Duodenal mucosa (tissue), 2 donors: ENCODE results near the gene TBC1D2B.

Experiments
- H3K27ac ChIP-seq: one replicate; pipeline ENCODE4 v1.7.0; 2013; ENCODE audit warnings: low read depth, low read length
- H3K27me3 ChIP-seq, 2 donors: one replicate each; pipeline ENCODE4 v1.7.0; 2013; ENCODE audit warnings: low read length in 2 of 2, control low read depth in 1 of 2; ENCODE audit not compliant: insufficient read depth in 2 of 2, control insufficient read depth in 1 of 2
- H3K36me3 ChIP-seq, 2 donors: one replicate each; pipeline ENCODE4 v1.7.0; 2013; ENCODE audit warnings: low read length in 2 of 2, control low read depth in 1 of 2; ENCODE audit not compliant: insufficient read depth in 2 of 2, control insufficient read depth in 1 of 2
- H3K4me1 ChIP-seq, 2 donors: one replicate each; pipeline ENCODE4 v1.7.0; 2013; ENCODE audit warnings: low read length in 2 of 2, control low read depth in 1 of 2; ENCODE audit not compliant: insufficient read depth in 2 of 2, control insufficient read depth in 1 of 2
- H3K4me3 ChIP-seq, 2 donors: one replicate each; pipeline ENCODE4 v1.7.0; 2013; ENCODE audit warnings: low read length in 2 of 2, low read depth in 1 of 2
- H3K9ac ChIP-seq, 2 donors: one replicate each; pipeline ENCODE4 v1.7.0; 2013; ENCODE audit warnings: low read length in 2 of 2, low read depth in 1 of 2
- H3K9me3 ChIP-seq, 2 donors: one replicate each; pipeline ENCODE4 v1.7.0; 2013; ENCODE audit warnings: low read length in 2 of 2, control low read depth in 1 of 2; ENCODE audit not compliant: control insufficient read depth in 1 of 2

The TBC1D2B gene

DNA sequence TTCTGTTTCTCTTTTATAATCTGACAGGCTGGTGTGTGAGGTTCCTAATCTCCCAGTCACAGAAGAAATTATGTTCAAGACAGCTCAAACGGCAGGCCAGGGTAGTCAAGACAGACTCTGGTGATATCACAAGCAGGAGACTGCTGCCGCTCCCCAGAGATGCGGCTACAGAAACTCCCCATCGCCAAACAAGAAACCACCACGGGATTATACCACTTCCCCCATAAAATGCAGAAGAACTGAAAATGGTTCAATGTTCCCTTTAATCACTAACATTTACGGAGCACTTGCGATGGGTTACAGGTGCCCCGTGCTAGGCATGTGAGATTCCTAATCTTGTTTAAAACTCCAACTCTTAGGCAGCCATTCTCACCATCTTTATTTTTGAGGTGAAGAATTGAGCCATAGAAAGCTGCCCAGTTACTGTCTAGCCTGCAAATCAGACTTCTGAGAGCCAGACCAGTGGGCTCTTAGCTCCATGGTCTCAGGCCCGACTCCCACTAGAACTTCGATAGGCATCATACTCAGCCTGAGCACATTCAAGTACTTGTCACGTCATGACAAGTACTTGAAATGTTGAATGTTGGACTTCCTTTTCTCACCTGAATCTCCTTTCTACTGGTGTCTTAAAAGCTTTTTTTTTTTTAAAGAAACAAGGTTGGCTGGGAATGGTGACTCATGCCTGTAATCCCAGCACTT lies 58.4 kb downstream of the TBC1D2B start:
- Histone ChIP-seq H3K27me3 (no peaks in the 10 kb centered on the region), H3K9me3 (no peaks in the 10 kb centered on the region), H3K9ac (no peak overlapping the region), H3K4me1 (peaks cover 15 to 21% of the 10 kb centered on the region in 2 donors), H3K4me3 (no peak overlapping the region), H3K36me3 (peaks cover 29 to 56% of the 10 kb centered on the region in 2 donors), H3K27ac (no peak overlapping the region)

DNA sequence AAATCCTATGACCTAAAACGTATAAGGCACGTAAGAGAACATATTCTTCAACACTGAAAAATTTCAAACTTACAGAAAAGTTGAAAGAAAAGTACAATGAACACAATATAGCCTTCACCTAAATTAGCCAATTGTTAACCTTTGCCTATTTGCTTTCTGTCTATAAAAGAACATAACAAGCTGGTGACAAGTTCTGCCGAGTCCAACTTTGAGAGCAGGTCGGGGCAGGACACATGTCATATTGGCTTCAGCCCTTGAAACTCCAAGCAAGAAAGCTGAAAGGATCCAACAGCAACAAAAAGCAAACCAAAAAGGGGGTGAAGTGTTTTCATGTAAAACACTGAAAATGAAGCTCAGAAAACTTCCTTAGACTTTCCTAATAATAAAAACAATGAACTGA lies 59.1 kb downstream of the TBC1D2B start:
- H3K9me3 ChIP-seq, result no peaks in the 10 kb centered on the region
- H3K9ac ChIP-seq, result no peak overlapping the region
- H3K36me3 ChIP-seq, result peaks cover 23 to 55% of the 10 kb centered on the region in 2 donors
- no peak overlapping the region for H3K4me3 ChIP-seq
- no peaks in the 10 kb centered on the region for H3K27me3 ChIP-seq
- H3K27ac ChIP-seq, result no peak overlapping the region
- peaks cover 10 to 15% of the 10 kb centered on the region in 2 donors for H3K4me1 ChIP-seq

DNA sequence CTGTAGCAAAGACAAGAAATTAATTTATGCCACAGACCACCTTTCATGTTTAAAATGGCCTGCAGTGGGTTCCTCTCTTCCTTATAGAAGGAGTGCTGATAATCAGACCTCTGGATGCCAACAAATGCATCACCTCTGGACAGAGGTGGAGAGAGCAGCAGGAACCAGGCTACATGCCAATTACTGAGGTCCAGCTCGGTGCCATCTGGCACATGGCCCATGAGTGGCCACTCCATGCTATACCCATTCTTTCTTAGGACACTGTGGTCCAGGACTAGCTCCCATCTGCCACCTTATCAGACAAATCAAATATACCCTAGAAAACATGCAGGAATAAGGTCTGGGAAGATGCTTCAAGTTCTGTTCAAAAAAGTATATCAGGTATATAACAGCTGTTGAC lies 60.7 kb downstream of the TBC1D2B start:
- no peak overlapping the region for H3K27ac ChIP-seq
- no peaks in the 10 kb centered on the region for H3K9me3 ChIP-seq
- no peak overlapping the region for H3K9ac ChIP-seq
- no peak overlapping the region for H3K4me3 ChIP-seq
- peaks cover 12 to 19% of the 10 kb centered on the region in 2 donors for H3K4me1 ChIP-seq
- no peaks in the 10 kb centered on the region for H3K27me3 ChIP-seq
- peaks cover 32 to 57% of the 10 kb centered on the region in 2 donors for H3K36me3 ChIP-seq

DNA sequence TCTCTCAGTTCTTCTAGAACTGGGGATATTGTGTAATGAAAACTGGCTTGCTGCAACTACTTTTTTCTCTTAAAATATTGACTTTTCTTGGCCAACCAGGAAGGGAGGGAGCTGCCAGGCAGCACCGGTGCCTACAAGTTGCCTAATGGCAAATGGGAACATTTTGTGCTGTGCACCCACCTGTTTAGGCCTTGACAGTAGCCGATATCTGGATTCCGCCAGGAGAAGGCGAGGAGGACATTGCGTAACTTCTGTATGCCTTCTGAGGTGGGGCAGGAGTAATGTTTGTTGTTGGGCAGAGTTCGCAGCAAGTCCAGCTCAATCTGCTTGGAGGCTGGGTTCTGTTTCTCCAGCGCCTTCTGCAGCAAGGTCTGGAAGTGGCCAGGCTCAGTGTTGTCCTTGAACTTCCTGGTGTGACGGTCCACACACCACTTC lies 64.9 kb downstream of the TBC1D2B start:
- Histone ChIP-seq H3K9me3 (no peaks in the 10 kb centered on the region), H3K4me3 (peak overlapping the region; percentile 43 to 55), H3K4me1 (peaks cover 9 to 17% of the 10 kb centered on the region in 2 donors), H3K27me3 (no peaks in the 10 kb centered on the region), H3K27ac (no peak overlapping the region), H3K9ac (peak overlapping the region in 1 of 2 donors; percentile 20), H3K36me3 (peaks cover 35 to 65% of the 10 kb centered on the region in 2 donors)

DNA sequence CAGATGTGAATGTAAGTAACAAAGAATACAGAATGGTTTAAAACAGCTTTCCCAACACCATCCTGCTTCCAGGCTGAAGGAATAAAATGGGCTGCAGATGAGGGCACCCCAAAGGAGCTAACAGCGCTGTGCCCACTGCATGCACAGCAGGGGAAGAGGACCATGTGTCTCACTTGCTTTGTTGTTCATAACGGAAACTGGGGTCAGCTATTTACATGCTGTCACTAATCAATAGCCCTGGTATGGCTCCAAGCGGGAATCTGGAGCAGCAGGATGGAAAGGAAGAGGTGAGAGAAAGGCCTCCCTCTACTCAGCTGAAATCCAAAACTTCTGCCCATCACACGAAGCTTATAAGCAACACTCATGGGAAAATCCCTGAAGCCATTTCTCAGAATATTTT lies 67.4 kb downstream of the TBC1D2B start:
- Histone ChIP-seq H3K4me1 (peaks cover 20 to 37% of the 10 kb centered on the region in 2 donors), H3K36me3 (peaks cover 32 to 60% of the 10 kb centered on the region in 2 donors)

DNA sequence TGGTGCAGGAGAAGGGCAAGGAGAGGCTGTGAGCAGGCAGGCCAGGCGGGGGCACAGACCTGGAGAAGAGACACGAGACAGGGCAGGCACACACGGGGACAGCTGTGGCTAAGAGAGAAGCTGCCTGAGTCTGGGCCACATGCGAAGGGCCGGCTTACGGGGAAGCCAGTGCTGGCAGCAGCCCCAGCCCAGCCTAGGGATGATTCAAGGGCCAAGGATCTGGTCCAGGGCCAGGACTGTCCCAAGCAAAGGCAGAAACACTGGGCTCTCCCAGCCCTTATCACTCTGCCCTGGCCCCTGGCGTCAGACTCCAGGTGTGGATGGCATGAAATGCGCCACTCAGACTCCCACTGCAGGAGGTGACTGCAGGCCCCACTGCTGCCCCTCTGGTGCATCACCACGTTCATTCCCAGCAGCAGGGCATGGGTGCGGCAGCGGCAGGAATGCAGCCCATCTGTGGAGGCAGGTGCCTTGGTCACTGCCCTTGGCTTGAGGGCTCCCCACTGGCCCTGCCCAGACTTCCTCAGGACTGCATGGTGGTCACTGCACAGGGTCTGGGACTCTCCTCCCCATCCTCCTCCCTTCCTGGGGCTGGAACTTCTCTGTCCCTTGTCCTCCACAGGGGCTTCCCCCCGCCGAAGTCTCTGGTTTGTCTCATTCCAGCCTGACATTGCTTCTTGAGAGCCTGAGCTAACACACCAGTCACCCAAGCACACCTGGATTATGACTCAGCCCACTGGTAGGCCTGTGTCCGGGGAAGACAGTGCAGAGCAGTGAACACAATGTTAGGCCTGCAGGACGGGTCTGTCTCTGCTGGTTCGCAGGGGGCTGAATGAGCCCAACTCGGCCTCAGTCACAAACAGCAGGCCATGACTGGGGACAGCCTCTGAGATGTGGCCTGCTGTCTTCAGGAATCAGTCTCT lies 69.3 kb downstream of the TBC1D2B start:
- H3K27ac ChIP-seq, result no peak overlapping the region
- peaks cover 34 to 66% of the 10 kb centered on the region in 2 donors for H3K36me3 ChIP-seq
- H3K9ac ChIP-seq, result peak overlapping the region in 1 of 2 donors; percentile 20

More for the DNA sequence above, 67.4 kb downstream of the TBC1D2B start:
- H3K9me3 ChIP-seq, result no peaks in the 10 kb centered on the region
- H3K27me3 ChIP-seq, result no peaks in the 10 kb centered on the region
- no peak overlapping the region for H3K9ac ChIP-seq
- H3K4me3 ChIP-seq, result no peak overlapping the region
- H3K27ac ChIP-seq, result no peak overlapping the region

DNA sequence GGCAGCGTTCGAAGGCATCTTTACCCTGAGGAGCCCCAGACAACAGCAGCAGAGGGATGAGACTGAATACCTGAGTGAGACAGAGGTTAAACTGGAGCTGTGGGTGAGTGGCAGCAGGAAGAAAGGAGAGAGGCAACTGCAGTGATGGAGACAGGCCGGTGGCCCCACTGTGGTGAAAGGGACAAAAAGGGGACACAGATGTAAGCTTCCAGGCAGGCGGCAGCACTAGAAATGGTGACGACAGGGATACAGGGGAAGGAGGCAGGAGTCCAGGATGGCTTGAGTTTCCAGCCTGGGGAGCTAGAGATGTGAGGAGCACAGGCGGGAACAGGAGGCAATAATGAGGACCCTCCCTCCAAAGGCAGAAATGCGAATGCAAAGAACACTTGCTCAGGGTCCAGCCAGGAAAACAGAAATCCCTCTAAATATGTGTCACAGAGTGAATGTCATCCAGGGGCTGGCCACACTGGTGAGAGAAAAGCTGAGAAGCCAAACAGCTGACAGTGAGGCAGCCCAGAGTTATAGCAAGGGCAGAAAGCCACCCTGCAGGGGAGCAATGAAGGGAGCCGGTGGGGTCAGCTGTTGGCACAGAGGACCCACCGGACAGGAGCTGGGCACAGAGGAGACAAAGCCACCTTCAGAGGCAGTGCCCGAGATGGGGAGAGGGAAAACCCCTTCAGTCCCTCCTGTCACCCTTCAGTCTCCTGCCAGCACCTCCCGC lies 70.1 kb downstream of the TBC1D2B start:
- peaks cover 30 to 44% of the 10 kb centered on the region in 2 donors for H3K4me1 ChIP-seq
- no peak overlapping the region for H3K4me3 ChIP-seq
- no peak overlapping the region for H3K27ac ChIP-seq
- H3K27me3 ChIP-seq, result no peaks in the 10 kb centered on the region
- H3K36me3 ChIP-seq, result peaks cover 32 to 69% of the 10 kb centered on the region in 2 donors
- peak overlapping the region in 1 of 2 donors; percentile 20 for H3K9ac ChIP-seq
- H3K9me3 ChIP-seq, result no peaks in the 10 kb centered on the region

More for the DNA sequence above, 69.3 kb downstream of the TBC1D2B start:
- Histone ChIP-seq H3K27me3 (no peaks in the 10 kb centered on the region), H3K4me1 (peaks cover 30 to 46% of the 10 kb centered on the region in 2 donors), H3K4me3 (no peak overlapping the region), H3K9me3 (no peaks in the 10 kb centered on the region)

DNA sequence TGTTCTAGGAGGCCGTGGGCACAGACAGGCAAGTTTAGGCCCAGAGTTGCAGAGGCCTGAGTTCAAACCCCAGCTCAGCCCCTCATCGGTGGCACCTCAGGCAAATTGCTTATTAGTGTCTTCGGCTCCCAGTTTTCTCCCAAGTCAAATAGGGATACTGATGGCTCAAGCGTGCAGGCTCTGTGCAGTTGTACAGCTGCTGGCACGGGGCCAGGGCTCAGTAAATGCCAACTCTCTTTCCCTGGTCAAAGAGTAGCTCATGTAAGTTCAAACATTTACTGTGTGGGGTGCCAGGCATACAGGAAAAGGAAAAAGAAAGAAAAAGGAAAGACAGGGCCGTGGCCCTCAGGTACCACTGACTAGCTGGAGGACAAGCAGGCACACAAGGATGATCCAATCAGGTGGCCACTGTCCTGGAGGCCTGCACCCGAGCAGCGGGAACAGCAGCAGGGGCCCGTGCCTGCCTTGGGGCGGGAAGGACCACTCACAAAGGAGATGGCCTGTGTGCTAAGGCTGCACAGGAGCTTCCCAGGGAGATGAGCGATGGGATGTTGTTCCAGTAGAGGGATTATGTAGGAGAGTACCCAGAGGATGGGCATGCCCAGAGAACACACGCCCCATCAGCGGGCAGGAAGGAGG lies 70.8 kb downstream of the TBC1D2B start:
- peaks cover 29 to 70% of the 10 kb centered on the region in 2 donors for H3K36me3 ChIP-seq
- H3K27ac ChIP-seq, result no peak overlapping the region
- H3K4me1 ChIP-seq, result peaks cover 26 to 38% of the 10 kb centered on the region in 2 donors
- H3K9me3 ChIP-seq, result no peaks in the 10 kb centered on the region
- H3K9ac ChIP-seq, result no peak overlapping the region
- no peak overlapping the region for H3K4me3 ChIP-seq
- H3K27me3 ChIP-seq, result no peaks in the 10 kb centered on the region

DNA sequence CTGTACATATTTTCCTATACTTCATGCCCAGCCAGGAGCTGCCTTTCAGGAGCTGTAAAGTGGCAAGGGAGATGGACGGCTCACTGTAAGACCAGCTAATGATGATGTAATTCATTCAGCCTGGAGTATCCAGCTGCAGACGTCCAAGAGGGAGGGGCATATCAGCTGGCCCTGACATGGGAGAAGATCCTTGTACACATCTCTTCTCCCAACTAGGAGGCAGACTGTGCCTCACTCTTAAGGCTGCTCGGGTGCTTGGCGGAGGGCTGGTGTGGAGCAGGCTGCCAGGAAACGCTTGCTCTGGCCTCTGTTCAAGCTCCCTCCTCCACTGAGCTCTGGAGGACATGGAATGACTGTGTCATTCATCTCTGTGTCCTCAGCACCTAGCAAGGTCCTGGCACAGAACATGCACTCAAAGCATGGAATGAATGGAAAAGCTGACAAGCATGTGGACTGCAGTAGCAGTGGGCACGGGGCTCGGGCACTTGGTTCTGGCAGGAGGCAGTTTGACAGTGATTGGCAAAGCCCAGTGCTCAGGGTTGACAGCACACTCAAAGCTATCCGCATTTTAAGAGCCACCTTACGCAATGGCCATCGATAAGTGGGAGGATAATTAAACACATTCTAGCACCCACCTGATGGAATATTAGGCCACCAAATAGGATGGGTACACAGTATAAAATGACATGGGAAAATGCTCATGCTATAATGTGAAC lies 72.4 kb downstream of the TBC1D2B start:
- no peak overlapping the region for H3K27ac ChIP-seq
- H3K4me1 ChIP-seq, result peaks cover 33 to 44% of the 10 kb centered on the region in 2 donors
- H3K9ac ChIP-seq, result no peak overlapping the region
- no peak overlapping the region for H3K4me3 ChIP-seq
- H3K27me3 ChIP-seq, result no peaks in the 10 kb centered on the region
- no peaks in the 10 kb centered on the region for H3K9me3 ChIP-seq
- H3K36me3 ChIP-seq, result peaks cover 29 to 80% of the 10 kb centered on the region in 2 donors
